PFSK-1 (cell line): ENCODE results near the gene RBP3.

Experiments
- POLR2AphosphoS5 ChIP-seq: IDR thresholded peaks from 2 replicates; pipeline ENCODE4 v1.6.1; 2012; ENCODE audit warnings: low read depth, mild to moderate bottlenecking, control low read depth, low read length, moderate library complexity
- REST ChIP-seq, 2 experiments: IDR thresholded peaks; 2 replicates each; pipeline versions ENCODE4 v1.6.1 to v1.8.0; 2011 to 2012; ENCODE audit warnings: low read depth in 2 of 2, low read length in 2 of 2, control low read depth in 1 of 2, inconsistent platforms in 1 of 2, mild to moderate bottlenecking in 1 of 2, moderate library complexity in 1 of 2; ENCODE audit not compliant: insufficient read depth in 1 of 2
- SIN3A ChIP-seq: IDR thresholded peaks from 2 replicates; pipeline ENCODE4 v1.6.1; 2012; ENCODE audit warnings: mild to moderate bottlenecking, low read length, moderate library complexity, borderline replicate concordance; ENCODE audit not compliant: insufficient read depth
- TAF1 ChIP-seq: IDR thresholded peaks from 2 replicates; pipeline ENCODE4 v1.6.1; 2012; ENCODE audit warnings: low read length, control low read depth, borderline replicate concordance; ENCODE audit not compliant: insufficient read depth

- TF ChIP-seq SIN3A (no peak), REST (IDR thresholded peaks at IDR 0.05; ENCODE audit: insufficient read depth in 1 of 2, low read depth in 2 of 2, low read length in 2 of 2) (no peak), POLR2AphosphoS5 (no peak), TAF1 (no peak)
Observed at GRCh38 chr10:47364911-47365310, 16.7 kb downstream of the RBP3 start.
